Hindlimb muscle (tissue), 1 donor: ENCODE results near the gene PPP1R17. TPM values are rescaled to one million over a fixed set of nuclear protein-coding genes. Genes with fewer than 3 reads are reported as not detected.

Experiments
- DNase-seq: peaks from one replicate; pipeline ENCODE4 v3.0.0-alpha.2; 2013
- polyA plus RNA-seq: library from polyadenylated mRNA; unstranded; fragments of 120-200 nt; gene quantifications from one replicate; pipeline ENCODE4 v1.2.1, GENCODE V29; 2013; ENCODE audit not compliant: insufficient read length

Gene PPP1R17
- polyA plus RNA-seq, result not detected

- peak; percentile 4 for DNase-seq
Observed at GRCh38 chr7:31687024-31687748, at the start of gene PPP1R17. Gene PPP1R17 (plus strand): TSS chr7:31687215. CDS start chr7:31692442, 5,227 bp downstream.

- no peak for DNase-seq
Observed at GRCh38 chr7:31640381-31640780, 46.6 kb upstream of the PPP1R17 start.

- DNase-seq, result no peak
Observed at GRCh38 chr7:31642681-31643115, 44.3 kb upstream of the PPP1R17 start.

- DNase-seq, result no peak
Observed at GRCh38 chr7:31646942-31647341, 40.1 kb upstream of the PPP1R17 start.

GRCh38 chr7:31647511-31647910, 39.5 kb upstream of the PPP1R17 start:
- DNase-seq, result no peak

GRCh38 chr7:31648288-31648687, 38.7 kb upstream of the PPP1R17 start:
- no peak for DNase-seq

- DNase-seq, result no peak
Observed at GRCh38 chr7:31648880-31649279, 38.1 kb upstream of the PPP1R17 start.

GRCh38 chr7:31651234-31652062, 35.6 kb upstream of the PPP1R17 start:
- DNase-seq, result no peak

GRCh38 chr7:31652063-31652326, 35.0 kb upstream of the PPP1R17 start:
- no peak for DNase-seq

GRCh38 chr7:31663072-31663471, 23.9 kb upstream of the PPP1R17 start:
- no peak for DNase-seq

- no peak for DNase-seq
Observed at GRCh38 chr7:31664890-31665289, 22.1 kb upstream of the PPP1R17 start.

GRCh38 chr7:31665546-31665945, 21.5 kb upstream of the PPP1R17 start:
- no peak for DNase-seq

GRCh38 chr7:31669461-31669860, 17.6 kb upstream of the PPP1R17 start:
- DNase-seq, result no peak

- no peak for DNase-seq
Observed at GRCh38 chr7:31679574-31680305, 7.3 kb upstream of the PPP1R17 start.

GRCh38 chr7:31683445-31684225, 3.4 kb upstream of the PPP1R17 start:
- no peak for DNase-seq

- DNase-seq, result no peak
Observed at GRCh38 chr7:31688372-31688771, 1.4 kb downstream of the PPP1R17 start.

GRCh38 chr7:31688996-31689395, 2.0 kb downstream of the PPP1R17 start:
- no peak for DNase-seq

- no peak for DNase-seq
Observed at GRCh38 chr7:31690935-31691334, 3.9 kb downstream of the PPP1R17 start.

- DNase-seq, result no peak
Observed at GRCh38 chr7:31692451-31692850, 5.4 kb downstream of the PPP1R17 start.

GRCh38 chr7:31692871-31693270, 5.9 kb downstream of the PPP1R17 start:
- DNase-seq, result no peak

GRCh38 chr7:31695859-31696614, 9.0 kb downstream of the PPP1R17 start:
- DNase-seq, result peak; percentile 10

- DNase-seq, result no peak
Observed at GRCh38 chr7:31699050-31699449, 12.0 kb downstream of the PPP1R17 start.
